GM08714 (cell line): ENCODE measurements around the gene GRAP.
"Not testable (repeated sequence)": the region's sequence is repeated elsewhere in the genome, so short reads cannot be mapped to it uniquely, and the experiment has no call there.

Source experiments
- H3K4me3 ChIP-seq: fragments of 200-500 bp; sonication (Bioruptor generic); 2 replicates; pipeline ENCODE4 v1.5.1; 2014; ENCODE audit warnings: mild to moderate bottlenecking, low read length, inconsistent platforms
- ZNF274 ChIP-seq: IDR thresholded peaks from 2 replicates; pipeline ENCODE4 v1.6.1; 2012; ENCODE audit warnings: mild to moderate bottlenecking, low read depth, low read length

Gene GRAP

DNA sequence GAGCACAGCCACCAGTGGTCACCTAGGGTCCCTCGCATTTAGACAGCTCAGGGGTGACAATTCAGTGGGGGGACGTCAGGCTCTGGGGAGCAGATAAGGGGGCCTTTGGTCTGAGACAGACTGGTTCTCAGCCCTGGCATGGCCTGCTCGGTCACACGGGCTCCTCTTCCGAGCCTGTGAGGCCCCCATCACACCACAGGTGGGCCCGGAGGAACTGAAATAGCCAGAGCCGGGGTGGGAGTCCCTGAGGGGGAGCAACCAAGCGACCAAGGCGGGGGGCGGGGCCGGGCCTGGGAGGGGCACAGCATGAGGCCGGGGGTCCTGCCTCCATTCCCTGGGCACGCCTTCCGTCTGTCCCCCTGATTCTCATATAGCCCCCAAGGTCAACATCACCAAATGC lies 4.4 kb downstream of the GRAP start:
- not testable (repeated sequence) for H3K4me3 ChIP-seq

DNA sequence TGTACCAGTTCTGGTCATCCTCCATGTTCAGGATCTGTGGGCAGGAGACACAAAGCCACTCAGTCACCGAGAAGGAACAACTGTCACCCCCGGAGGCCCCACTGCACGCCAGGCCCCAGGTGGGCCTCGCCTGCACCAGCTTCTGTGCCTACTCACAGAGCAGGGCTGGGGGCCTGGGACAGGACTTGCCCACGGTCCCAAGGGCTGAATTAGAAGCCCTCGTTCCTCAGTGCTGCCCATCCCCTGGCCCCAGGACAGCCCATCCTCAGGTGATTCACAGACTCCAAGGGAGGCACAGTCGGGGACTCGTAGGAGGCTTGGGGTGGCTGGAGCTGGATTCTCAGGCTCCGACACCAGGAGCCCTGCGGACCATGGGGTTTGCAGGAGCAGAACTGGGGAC lies 4.9 kb downstream of the GRAP start:
- H3K4me3 ChIP-seq, result not testable (repeated sequence)

GRCh38 chr17:19040350-19040749 lies 6.4 kb downstream of the GRAP start:
- H3K4me3 ChIP-seq, result not testable (repeated sequence)

GRCh38 chr17:19038730-19039129 lies 8.0 kb downstream of the GRAP start:
- not testable (repeated sequence) for H3K4me3 ChIP-seq

DNA sequence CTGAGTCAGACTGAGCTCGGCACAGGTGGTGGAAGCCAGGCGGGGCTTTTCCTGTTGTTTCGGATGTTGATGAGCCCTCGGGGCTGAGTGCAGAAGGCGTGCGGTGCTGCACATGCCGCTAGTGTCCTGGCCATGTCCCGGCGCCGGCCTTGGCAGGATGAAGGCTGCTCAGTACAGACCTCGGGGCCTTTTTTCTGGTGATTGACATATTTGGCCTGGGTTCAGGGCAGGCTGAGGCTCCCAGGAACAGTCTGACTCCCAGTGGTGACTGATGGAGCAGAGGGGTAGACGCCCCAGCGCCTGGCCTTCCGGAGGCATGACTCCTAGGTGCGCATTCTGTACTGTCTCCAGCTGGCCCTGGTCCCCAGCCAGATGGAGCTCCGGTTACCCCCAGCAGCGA lies 8.8 kb downstream of the GRAP start:
- H3K4me3 ChIP-seq, result not testable (repeated sequence)

GRCh38 chr17:19037547-19037946 lies 9.2 kb downstream of the GRAP start:
- not testable (repeated sequence) for H3K4me3 ChIP-seq

DNA sequence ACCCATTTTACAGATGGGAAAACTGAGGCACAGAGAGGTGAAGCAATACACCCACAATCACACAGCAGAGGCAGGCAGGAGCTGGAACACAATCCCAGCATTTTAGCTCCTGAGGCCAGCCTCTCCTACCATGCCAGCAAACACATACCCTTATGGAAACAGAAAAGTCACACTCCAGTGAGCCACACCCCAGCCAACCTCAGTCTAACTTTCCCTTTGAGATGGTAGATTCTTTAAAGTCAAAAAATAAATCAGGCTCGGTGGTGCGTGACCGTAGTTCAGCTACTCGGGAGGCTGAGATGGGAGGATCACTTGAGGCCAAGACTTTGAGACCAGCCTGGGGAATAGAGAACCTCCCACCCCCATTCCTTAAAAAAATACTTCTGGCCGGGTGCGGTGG lies 10.6 kb downstream of the GRAP start:
- not testable (repeated sequence) for H3K4me3 ChIP-seq

- not testable (repeated sequence) for H3K4me3 ChIP-seq
These were observed 14.3 kb downstream of the GRAP start for GRCh38 chr17:19032377-19032988.

- not testable (repeated sequence) for H3K4me3 ChIP-seq
These were observed 15.0 kb downstream of the GRAP start for GRCh38 chr17:19031729-19032128.

- not testable (repeated sequence) for H3K4me3 ChIP-seq
These were observed 15.8 kb downstream of the GRAP start for GRCh38 chr17:19030771-19031449.

DNA sequence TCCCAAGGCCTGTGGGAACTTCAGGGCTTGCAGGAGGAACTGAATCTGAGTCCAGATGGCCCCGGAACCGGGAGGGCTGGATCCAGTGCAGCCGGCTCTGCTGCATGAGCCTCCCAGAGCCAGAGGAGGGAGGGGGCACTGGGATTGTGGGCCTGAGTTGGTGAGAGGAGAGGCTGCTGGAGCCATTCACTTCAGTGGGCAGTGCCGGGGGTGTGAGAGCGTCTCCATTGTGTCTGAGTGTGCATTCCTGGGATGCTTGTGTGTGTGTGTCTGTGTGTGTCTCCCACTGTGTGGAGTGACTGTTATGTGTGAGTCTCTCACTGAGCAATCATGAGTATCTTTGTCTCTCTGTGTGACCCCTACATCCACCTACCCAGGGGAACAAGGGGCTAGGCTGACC lies 17.0 kb downstream of the GRAP start:
- not testable (repeated sequence) for H3K4me3 ChIP-seq

GRCh38 chr17:19028671-19029070 lies 18.1 kb downstream of the GRAP start:
- H3K4me3 ChIP-seq, result not testable (repeated sequence)

- H3K4me3 ChIP-seq, result no peak overlapping the region
- no peak for TF ChIP-seq ZNF274
These were observed 22.4 kb downstream of the GRAP start for GRCh38 chr17:19024101-19025078.

DNA sequence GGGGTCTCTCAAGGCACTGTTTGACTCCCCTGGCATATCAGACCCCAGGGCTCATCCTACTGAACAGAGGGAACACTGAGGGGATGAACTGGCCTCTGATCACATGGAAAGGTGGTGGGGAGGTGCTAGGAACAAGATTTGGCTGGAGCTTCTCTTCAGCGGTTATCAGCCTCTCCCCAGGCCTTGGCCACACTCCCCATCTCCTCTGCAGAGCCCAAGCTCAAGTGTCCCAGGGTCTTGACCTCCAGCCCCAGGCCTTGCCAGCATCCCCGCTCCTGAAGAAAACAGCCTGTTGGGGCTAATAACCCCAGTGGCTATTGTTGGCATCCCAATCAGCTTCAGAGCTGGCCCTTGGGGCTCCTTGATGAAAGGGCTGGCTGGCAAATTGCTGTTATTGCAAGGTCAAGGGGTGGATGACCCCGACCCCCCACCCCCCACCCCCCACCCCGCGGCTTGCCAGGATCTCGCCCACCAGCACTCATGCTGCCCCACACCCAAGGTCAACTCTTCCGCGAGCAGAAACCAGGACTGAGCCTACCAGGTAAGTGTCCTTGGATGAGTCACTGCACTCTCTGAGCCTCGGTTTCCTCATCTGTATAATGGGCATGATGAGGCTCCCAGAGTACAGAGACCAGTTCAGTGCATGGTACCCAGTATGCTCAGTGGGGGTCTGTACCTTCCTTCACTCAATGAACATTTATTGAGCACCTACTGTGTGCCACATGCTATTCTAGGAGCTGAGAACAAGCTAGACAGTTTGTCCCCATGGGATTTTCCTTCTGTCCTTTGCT lies 23.4 kb downstream of the GRAP start:
- no peak for TF ChIP-seq ZNF274

DNA sequence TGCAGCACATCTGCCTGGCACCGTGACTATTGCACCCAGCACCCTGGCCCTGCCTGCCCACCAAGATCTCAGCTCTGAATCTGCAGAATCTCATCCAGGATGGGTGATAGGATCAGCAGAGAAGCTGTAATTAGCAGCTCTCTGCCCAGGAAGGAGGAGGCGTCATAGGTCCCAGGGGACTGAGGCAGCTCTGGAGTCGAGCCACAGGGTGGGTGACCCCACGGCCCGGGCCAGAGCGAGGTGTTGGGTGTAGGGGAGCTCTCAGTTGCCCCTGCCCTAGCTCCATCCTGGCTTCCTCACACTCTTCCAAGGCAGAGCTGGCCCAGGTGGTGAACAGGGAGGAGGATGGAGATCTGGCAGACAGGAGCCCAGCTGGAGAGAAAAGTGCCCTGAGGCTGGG lies 24.0 kb downstream of the GRAP start:
- no peak overlapping the region for H3K4me3 ChIP-seq
- TF ChIP-seq ZNF274, result no peak

More for the DNA sequence above, 23.4 kb downstream of the GRAP start:
- H3K4me3 ChIP-seq, result no peak overlapping the region
